ENCODE measurements around the gene POLR2C. TPM values are rescaled to one million over a fixed set of nuclear protein-coding genes. Genes with fewer than 3 reads are reported as not detected.

POLR2C gene
- total RNA-seq (2013; cell fraction: nucleolus; rRNA removed) = 42.8 and 61.6 TPM in 2 replicates
- total RNA-seq (2014; rRNA removed) (78.7 and 88.8 TPM in 2 replicates), total RNA-seq (2014; rRNA removed; fragmentation: Illumina TruSeq; extraction: Trizol) (44.1 and 45.0 TPM in 2 replicates), total RNA-seq (2021) (45.0 and 46.5 TPM in 2 replicates), polyA plus RNA-seq (2011; rRNA removed) (60.6 and 93.0 TPM in 2 replicates), polyA plus RNA-seq (2014; fragmentation: Illumina TruSeq; extraction: Trizol) (52.2 and 59.5 TPM in 2 replicates), polyA plus RNA-seq (2014; fragmentation: Nextera tagmentation; extraction: Ambion mirVana) (10 to 100 TPM; 26.9 to 40.2 TPM), polyA plus RNA-seq (2014; rRNA removed) (70.0 and 77.6 TPM in 2 replicates), polyA plus RNA-seq (2016; fragmentation: Nextera tagmentation; extraction: Ambion mirVana) (10 to 100 TPM; 56.6 to 59.0 TPM), polyA minus RNA-seq (2011; rRNA and poly(A)+ RNA removed) (104 and 124 TPM in 2 replicates), Bru-seq, nascent RNA (percentile 91 among the genes with signal in this experiment), BruChase-seq, experiment 1, labeled RNA remaining after a 6-hour chase (percentile 87 among the genes with signal in this experiment), BruChase-seq, experiment 2, labeled RNA remaining after a 2-hour chase (percentile 88 among the genes with signal in this experiment)
- polyA plus RNA-seq (2011; ENCODE audit: low read depth) = 34.8 TPM
- polyA plus RNA-seq (2011; cell fraction: cytosol; rRNA removed) = 102 and 130 TPM in 2 replicates
- 110 and 118 TPM in 2 replicates for polyA plus RNA-seq (2011; cell fraction: nucleus; rRNA removed)
- 46.6 and 54.1 TPM in 2 replicates for polyA plus RNA-seq (2012)
- 28.5 and 32.4 TPM in 2 replicates for polyA minus RNA-seq (2011; cell fraction: cytosol; rRNA and poly(A)+ RNA removed)
- polyA minus RNA-seq (2011; cell fraction: nucleus; rRNA and poly(A)+ RNA removed) = 46.9 and 65.8 TPM in 2 replicates
- long read RNA-seq, experiment 1, transcript POLR2C-201 (9 exons, 2,057 nt) = major isoform, 53 of 63 reads
- long read RNA-seq, experiment 1, partial matches to known transcripts = 2 of 63 reads
- long read RNA-seq, experiment 1, other reads (novel, unspliced or antisense) = 7 of 63 reads
- long read RNA-seq, experiment 2, transcript POLR2C-201 (9 exons, 2,057 nt) = major isoform, 412 of 437 reads
- long read RNA-seq, experiment 2, partial matches to known transcripts = 6 of 437 reads
- long read RNA-seq, experiment 2, other reads (novel, unspliced or antisense) = 15 of 437 reads

- in situ Hi-C loops (cut with MboI) (no loop called here), intact Hi-C loops (cut with micrococcal nuclease; ENCODE audit: unreplicated experiment) (loop anchor here (1.0 to 5.0 kb wide), 2 partner anchors 55 to 162 kb away; no protein-coding TSS in a partner anchor)
- BruUV-seq (replicated peaks) = no TSS peak
- Histone ChIP-seq H3K27me3 (replicated peaks in 1 of 2; ENCODE audit: control insufficient read depth in 2 of 2, insufficient read depth in 2 of 2, low read length in 1 of 2) (no peaks in the 10 kb centered on the region), H3K9ac (ENCODE audit: control insufficient read depth, insufficient read depth, low read length) (peak within 1 kb of the TSS; percentile 86), H3K9me3 (replicated peaks; ENCODE audit: control insufficient read depth, insufficient read depth, low read length) (no peaks in the 10 kb centered on the region), H3K79me2 (ENCODE audit: control insufficient read depth, insufficient read depth, low read length) (peaks cover 18% of the 10 kb centered on the region), H3K4me1 (ENCODE audit: control insufficient read depth, insufficient read depth, low read length) (peaks cover 7% of the 10 kb centered on the region), H2AFZ (ENCODE audit: control insufficient read depth, low read depth, low read length) (peak within 1 kb of the TSS; percentile 83), H3K27ac (ENCODE audit: control insufficient read depth, insufficient read depth) (peak within 1 kb of the TSS; percentile 64), H3K4me2 (ENCODE audit: control insufficient read depth, insufficient read depth) (peak within 1 kb of the TSS; percentile 93), H3K4me3 (peak within 1 kb of the TSS; percentile 98), H4K20me1 (ENCODE audit: control insufficient read depth, insufficient read depth) (no peaks in the 10 kb centered on the region), H3K36me3 (ENCODE audit: control insufficient read depth in 2 of 2, insufficient read depth in 2 of 2, low read length in 1 of 2) (peaks cover 12 to 33% of the 10 kb centered on the region in 2 experiments)
- ATAC-seq (peak; percentile 98), DNase-seq (ENCODE audit: low read depth, low spot score) (peak; percentile 37), FAIRE-seq (peak; percentile 93)
- ChIA-PET POLR2A (interaction anchor here (0.6 to 4.5 kb wide), 6 partner anchors 13 to 849 kb away, joined by 3 to 14 read pairs (median 3); partner anchors contain the start of genes CIAPIN1 and COQ9), SMC1A (ENCODE audit: uncharacterized antibody, unreplicated experiment) (interaction anchor here (0.7 to 2.3 kb wide), 6 partner anchors 12 to 186 kb away, joined by 3 to 9 read pairs (median 3); no protein-coding TSS in a partner anchor), CTCF (interaction anchor here (0.6 to 7.0 kb wide), 23 partner anchors 9 to 275 kb away, joined by 3 to 51 read pairs (median 5); partner anchors contain the start of genes CIAPIN1, COQ9 and DOK4), RAD21 (ENCODE audit: unreplicated experiment) (interaction anchor here (0.7 to 1.8 kb wide), 6 partner anchors 14 to 84 kb away, joined by 3 to 6 read pairs (median 4); partner anchors contain the start of genes CIAPIN1 and COQ9)
- WGBS (ENCODE audit: insufficient coverage, insufficient replicate concordance, low lambda C conversion rate, missing lambda C conversion rate) = under 1% methylated on average over 47 of the region's 47 CpGs
- TF ChIP-seq TCF3 (IDR thresholded peaks at IDR 0.05; ENCODE audit: borderline replicate concordance, insufficient read depth, low read depth, low read length) (peak; percentile 47; the same call in 1 of the 2 replicates), RB1 (IDR thresholded peaks at IDR 0.05; ENCODE audit: borderline replicate concordance) (peak; percentile 59; the same call in 1 of the 2 replicates), EGR1 (IDR thresholded peaks at IDR 0.05; ENCODE audit: borderline replicate concordance in 1 of 2, low read depth in 2 of 2, low read length in 2 of 2) (peak in 1 of 2 experiments; percentile 83; a peak in 2 of 3 replicates), HDGF (IDR thresholded peaks at IDR 0.05) (no peak), STAT1 (conservative IDR thresholded peaks at IDR 0.05) (peak; percentile 78; the same call in 1 of the 2 replicates), TARDBP (IDR thresholded peaks at IDR 0.05; ENCODE audit: borderline replicate concordance) (0 out of 2 replicates have a peak, but pooled peaks have one; percentile 19), RUNX3 (IDR thresholded peaks at IDR 0.05; ENCODE audit: low read length) (peak; percentile 86), TCF12 (IDR thresholded peaks at IDR 0.05; ENCODE audit: low read depth, low read length) (peak; percentile 73; the same call in 1 of the 2 replicates), BHLHE40 (IDR thresholded peaks at IDR 0.05; ENCODE audit: borderline replicate concordance in 1 of 2, low read depth in 2 of 2, low read length in 1 of 2) (peak; percentile 26 to 54; a peak in 2 of 4 replicates)
- TF ChIP-seq, protein P1, sequence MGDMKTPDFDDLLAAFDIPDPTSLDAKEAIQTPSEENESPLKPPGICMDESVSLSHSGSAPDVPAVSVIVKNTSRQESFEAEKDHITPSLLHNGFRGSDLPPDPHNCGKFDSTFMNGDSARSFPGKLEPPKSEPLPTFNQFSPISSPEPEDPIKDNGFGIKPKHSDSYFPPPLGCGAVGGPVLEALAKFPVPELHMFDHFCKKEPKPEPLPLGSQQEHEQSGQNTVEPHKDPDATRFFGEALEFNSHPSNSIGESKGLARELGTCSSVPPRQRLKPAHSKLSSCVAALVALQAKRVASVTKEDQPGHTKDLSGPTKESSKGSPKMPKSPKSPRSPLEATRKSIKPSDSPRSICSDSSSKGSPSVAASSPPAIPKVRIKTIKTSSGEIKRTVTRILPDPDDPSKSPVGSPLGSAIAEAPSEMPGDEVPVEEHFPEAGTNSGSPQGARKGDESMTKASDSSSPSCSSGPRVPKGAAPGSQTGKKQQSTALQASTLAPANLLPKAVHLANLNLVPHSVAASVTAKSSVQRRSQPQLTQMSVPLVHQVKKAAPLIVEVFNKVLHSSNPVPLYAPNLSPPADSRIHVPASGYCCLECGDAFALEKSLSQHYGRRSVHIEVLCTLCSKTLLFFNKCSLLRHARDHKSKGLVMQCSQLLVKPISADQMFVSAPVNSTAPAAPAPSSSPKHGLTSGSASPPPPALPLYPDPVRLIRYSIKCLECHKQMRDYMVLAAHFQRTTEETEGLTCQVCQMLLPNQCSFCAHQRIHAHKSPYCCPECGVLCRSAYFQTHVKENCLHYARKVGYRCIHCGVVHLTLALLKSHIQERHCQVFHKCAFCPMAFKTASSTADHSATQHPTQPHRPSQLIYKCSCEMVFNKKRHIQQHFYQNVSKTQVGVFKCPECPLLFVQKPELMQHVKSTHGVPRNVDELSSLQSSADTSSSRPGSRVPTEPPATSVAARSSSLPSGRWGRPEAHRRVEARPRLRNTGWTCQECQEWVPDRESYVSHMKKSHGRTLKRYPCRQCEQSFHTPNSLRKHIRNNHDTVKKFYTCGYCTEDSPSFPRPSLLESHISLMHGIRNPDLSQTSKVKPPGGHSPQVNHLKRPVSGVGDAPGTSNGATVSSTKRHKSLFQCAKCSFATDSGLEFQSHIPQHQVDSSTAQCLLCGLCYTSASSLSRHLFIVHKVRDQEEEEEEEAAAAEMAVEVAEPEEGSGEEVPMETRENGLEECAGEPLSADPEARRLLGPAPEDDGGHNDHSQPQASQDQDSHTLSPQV (IDR thresholded peaks at IDR 0.05) = peak; percentile 74; the same call in 1 of the 2 replicates
- TF ChIP-seq, protein P2, sequence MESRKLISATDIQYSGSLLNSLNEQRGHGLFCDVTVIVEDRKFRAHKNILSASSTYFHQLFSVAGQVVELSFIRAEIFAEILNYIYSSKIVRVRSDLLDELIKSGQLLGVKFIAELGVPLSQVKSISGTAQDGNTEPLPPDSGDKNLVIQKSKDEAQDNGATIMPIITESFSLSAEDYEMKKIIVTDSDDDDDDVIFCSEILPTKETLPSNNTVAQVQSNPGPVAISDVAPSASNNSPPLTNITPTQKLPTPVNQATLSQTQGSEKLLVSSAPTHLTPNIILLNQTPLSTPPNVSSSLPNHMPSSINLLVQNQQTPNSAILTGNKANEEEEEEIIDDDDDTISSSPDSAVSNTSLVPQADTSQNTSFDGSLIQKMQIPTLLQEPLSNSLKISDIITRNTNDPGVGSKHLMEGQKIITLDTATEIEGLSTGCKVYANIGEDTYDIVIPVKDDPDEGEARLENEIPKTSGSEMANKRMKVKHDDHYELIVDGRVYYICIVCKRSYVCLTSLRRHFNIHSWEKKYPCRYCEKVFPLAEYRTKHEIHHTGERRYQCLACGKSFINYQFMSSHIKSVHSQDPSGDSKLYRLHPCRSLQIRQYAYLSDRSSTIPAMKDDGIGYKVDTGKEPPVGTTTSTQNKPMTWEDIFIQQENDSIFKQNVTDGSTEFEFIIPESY (IDR thresholded peaks at IDR 0.05) = no peak
These were observed at the start of gene POLR2C for GRCh38 chr16:57462209-57462977. POLR2C (plus strand) TSS chr16:57462679; CDS start chr16:57462725, 46 bp downstream.
